Measurements from ENCODE around the gene ROBO2.
A peak's percentile ranks its signal among the peaks of the same experiment; 100 is the strongest.

The ROBO2 gene

GRCh38 chr3:77052733-77053670, 13.1 kb downstream of the ROBO2 start:
- no peak for DNase-seq

GRCh38 chr3:77053795-77054194, 13.9 kb downstream of the ROBO2 start:
- DNase-seq: no peak

- DNase-seq: no peak
These were observed 16.0 kb downstream of the ROBO2 start for GRCh38 chr3:77055841-77056341.

DNA sequence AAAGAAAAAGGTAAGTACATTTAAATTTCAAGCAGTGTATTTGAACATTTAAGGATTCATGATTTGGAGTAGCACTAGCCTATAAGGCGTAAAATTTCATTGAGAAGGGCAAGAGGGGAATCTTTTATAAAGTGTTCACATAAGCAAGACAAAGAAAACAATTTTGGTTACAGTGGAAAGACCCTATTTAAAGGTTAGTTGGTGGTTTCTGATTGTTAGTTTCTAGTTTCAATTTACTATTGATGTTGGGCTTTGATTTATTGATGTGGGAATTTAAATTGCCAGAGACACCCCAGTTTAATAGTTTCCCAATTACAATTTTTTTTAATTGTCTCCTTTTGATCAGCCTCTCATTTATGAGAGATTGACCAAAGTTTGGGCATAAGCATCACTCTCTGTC, 19.5 kb downstream of the ROBO2 start:
- no peak for DNase-seq

DNA sequence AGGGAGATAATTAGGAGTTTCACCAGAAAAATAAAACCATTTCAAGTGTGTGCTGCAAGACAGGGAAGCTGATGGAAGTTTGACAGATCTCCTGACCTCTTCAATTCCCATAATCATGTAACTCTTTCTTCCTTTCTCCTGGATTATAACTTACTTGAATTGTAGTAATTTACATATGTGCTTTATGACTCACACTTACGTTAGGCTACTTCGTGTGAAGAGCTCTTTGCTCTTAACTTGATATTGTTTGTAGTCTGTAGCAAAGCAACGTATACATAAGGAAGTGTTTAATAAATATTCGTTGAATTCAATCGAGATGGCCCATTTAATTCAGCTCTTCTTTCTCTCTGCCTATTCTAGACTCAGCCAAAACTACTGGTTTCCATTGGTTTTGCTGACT, 23.5 kb downstream of the ROBO2 start:
- no peak for DNase-seq

GRCh38 chr3:77065750-77066149, 25.9 kb downstream of the ROBO2 start:
- no peak for DNase-seq

DNA sequence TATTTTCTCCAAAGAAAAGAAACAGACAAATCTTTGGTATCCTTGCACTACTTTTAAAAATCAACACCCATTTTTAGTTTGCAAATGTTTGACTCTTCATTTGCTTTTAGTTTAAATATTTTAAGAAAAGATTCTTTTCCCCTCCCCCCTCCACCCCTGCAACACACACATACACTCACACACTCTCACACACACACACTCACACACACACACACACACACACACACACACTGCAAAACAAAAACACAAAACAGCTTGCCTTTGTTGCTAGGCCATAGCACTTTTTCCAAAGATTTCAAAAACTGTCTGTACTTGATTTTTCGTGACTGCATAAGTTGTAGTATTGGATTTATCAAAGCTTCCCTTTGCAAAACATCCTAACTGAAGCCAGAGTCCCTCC, 26.9 kb downstream of the ROBO2 start:
- no peak for DNase-seq

DNA sequence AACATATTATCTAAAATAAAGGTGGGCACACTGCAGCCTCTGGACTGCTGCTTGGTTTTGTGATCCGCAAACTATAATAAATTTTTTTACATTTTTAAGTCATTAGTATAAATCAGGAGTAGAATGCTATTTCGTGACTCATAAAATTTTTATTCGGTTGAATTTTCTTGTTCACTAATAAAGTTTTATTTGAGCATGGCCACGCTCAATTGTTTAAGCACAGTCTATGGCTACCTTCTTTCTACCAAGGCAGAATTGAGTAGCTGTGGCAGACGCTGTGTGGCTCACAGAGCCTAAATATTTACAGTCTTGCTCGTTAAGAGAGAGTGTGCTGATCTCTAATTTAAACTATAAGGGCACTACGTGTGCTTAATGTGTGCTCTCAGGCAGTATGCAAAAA, 28.9 kb downstream of the ROBO2 start:
- DNase-seq: no peak

- no peak for DNase-seq
These were observed 31.5 kb downstream of the ROBO2 start for GRCh38 chr3:77071364-77071763.

DNA sequence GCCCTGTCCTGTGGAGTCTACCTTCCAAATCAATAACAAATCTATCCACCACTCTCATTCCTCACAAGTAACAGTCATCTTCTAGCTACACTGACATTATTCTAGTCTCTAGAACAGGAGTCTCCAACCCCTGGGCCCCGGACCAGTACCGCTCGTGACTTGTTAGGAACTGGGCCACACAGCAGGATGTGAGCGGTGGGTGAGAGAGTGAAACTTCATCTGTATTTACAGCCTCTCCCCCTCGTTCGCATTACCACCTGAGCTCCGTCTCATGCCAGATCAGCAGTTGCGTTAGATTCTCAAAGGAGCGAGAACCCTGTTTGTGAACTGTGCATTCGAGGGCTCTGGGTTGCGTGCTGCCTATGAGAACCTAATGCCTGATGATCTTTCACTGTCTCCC, 31.9 kb downstream of the ROBO2 start:
- DNase-seq: no peak

DNA sequence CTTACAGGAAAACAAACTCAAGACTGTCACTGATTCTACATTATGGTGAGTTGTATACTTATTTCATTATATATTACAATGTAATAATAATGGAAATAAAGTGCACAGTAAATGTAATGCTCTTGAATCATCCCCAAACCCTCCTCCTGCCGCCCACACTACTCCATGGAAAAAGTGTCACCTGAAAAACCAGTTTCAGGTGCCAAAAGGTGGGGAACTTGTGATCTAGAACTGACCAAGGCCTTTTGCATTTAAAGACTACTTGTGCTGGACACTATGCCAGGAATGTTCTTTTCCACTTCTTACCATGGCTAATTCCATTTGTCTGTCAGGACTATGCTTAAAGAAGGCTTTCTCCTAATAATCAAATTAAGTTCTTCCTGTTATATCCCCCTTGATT, 32.3 kb downstream of the ROBO2 start:
- no peak for DNase-seq

- no peak for DNase-seq
These were observed 38.4 kb downstream of the ROBO2 start for GRCh38 chr3:77078279-77078678.

GRCh38 chr3:77079988-77080610, 40.2 kb downstream of the ROBO2 start:
- DNase-seq: no peak

- peak; percentile 11 for DNase-seq
These were observed 41.4 kb downstream of the ROBO2 start for GRCh38 chr3:77081240-77081661.

GRCh38 chr3:77084511-77084910, 44.6 kb downstream of the ROBO2 start:
- DNase-seq: no peak

- no peak for DNase-seq
These were observed 46.5 kb downstream of the ROBO2 start for GRCh38 chr3:77086408-77086807.

- DNase-seq: no peak
These were observed 51.9 kb downstream of the ROBO2 start for GRCh38 chr3:77091809-77092208.

DNA sequence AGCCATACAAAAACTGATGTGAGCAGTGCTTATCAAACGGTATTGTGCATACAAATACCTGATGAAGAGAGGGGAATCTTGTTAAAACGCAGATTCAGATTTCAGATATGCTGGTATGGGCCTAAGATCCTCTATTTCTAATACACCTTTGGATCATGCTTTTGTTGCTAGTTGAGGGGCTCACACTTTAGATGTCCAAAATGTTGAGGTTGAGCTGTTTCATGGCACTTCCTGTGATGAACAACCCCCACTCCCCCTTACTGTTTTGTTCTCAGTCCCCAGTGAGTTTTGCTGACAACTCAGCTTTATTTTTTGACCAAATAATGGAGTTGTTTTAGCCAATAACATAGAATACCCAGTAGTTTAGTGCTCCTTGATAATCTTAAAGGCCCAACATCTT, 53.2 kb downstream of the ROBO2 start:
- DNase-seq: no peak

GRCh38 chr3:77096145-77096544, 56.2 kb downstream of the ROBO2 start:
- no peak for DNase-seq

DNA sequence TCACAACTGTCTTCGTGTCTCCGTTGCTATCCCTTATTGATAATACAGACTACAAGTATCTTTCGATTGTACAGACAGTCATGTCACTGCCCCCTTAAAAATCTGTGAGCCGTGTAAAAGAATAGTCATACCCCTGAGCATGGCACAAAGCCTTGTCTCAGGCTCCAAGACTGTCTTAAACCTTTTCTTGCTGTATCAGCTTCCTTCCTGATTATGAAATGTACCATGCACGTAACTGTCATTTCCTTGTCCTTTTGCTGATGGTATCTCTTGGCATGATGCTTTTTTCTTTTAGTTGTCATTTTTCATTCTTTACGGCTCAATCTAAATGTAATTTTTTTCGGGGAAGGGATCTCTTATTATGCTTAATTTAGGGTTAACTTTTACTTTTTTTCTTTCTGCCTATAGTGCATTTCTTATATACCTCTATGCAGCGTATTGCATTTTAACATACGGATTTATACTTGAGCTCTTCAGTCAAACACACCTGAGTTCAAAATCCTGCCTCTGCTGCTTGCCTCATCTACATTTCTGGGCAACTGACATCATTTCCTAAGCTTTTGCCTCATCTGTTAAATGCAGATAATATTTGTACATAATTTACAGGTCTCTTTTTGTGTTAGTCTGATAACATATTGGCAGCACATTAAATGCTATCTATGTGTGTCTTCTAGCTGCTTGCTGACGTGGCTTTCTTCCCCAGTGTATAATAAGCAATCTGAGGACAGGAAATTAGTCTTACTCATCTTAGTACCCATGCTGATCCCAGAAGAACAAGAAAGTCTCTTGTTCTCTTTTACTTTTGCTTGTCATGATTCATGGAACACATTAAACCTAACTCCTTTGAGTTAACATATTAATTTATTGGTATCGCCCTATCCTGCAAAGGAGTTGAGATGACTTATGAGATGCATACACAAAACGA, 57.3 kb downstream of the ROBO2 start:
- no peak for DNase-seq

- no peak for DNase-seq
These were observed 63.3 kb downstream of the ROBO2 start for GRCh38 chr3:77102951-77103769.

DNA sequence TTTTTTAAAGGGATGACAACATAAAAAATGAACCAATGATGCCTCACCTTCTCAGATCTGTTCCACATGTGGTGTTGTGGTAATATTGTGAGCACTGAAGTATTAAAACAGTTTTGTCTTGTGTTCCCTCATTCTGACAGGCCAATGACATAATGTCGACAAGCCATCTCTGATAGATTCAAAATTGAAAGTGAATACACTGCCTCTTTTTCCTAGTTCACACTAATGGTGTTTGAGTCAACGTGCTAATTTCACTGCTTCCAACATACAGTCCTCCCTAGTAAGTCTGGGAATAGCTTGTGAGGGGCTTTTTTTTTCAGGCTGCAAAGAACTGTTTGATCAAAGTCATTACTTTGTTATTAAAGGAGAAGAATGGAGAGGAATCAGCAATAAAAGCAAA, 82.8 kb downstream of the ROBO2 start:
- no peak for DNase-seq
